Panc1 (cell line): ENCODE data around the gene DNAH7. TPM values are rescaled to one million over a fixed set of nuclear protein-coding genes. Genes with fewer than 3 reads are reported as not detected.

Source experiments
- ATAC-seq: fragments of 200-7000 bp; cut with Tn5 transposase; 2 replicates; pipeline ENCODE4 v1.9.1; 2020; ENCODE audit warnings: mild to moderate bottlenecking, moderate library complexity
- BruUV-seq: library from RNA; stranded (reverse); fragments of 400-500 nt; replicated peaks from 2 replicates; lab custom pipeline; 2021; lab: Mats Ljungman, UMichigan
- CTCF ChIA-PET: fragments of 300-600 bp; sonication (Branson Sonifier 250); formaldehyde crosslinking; loops from one replicate; lab custom pipeline; 2022; ENCODE audit warnings: antibody characterized with exemption; lab: Charles Lee
- POLR2A ChIA-PET: fragments of 300-600 bp; sonication (Branson Sonifier 250); formaldehyde crosslinking; loops from one replicate; lab custom pipeline; 2022; ENCODE audit warnings: antibody characterized with exemption; lab: Charles Lee
- DNase-seq: peaks from one replicate; pipeline ENCODE4 v3.0.0-alpha.2; 2010; ENCODE audit warnings: low read depth, low spot score
- H3K27ac ChIP-seq: 2 replicates; pipeline ENCODE4 v1.5.1; 2011; ENCODE audit warnings: mild to moderate bottlenecking, low read length, inconsistent platforms
- H3K27me3 ChIP-seq: fragments of 200-500 bp; sonication (Bioruptor generic); 2 replicates; pipeline ENCODE4 v1.6.0; 2014; ENCODE audit warnings: low read length, inconsistent platforms; ENCODE audit not compliant: control insufficient read depth, insufficient read depth
- H3K36me3 ChIP-seq: fragments of 200-500 bp; sonication (Bioruptor generic); 2 replicates; pipeline ENCODE4 v1.5.1; 2014; ENCODE audit warnings: inconsistent platforms, mild to moderate bottlenecking, low read length, moderate library complexity; ENCODE audit not compliant: control insufficient read depth, insufficient read depth
- H3K4me1 ChIP-seq: 2 replicates; pipeline ENCODE4 v1.5.1; 2011; ENCODE audit warnings: inconsistent platforms, mild to moderate bottlenecking, low read length, moderate library complexity; ENCODE audit not compliant: control insufficient read depth, insufficient read depth
- H3K4me3 ChIP-seq, 2 experiments: 2 replicates each; pipeline ENCODE4 v1.5.1; 2011 to 2012; ENCODE audit warnings: low read depth in 2 of 2, low read length in 2 of 2, mild to moderate bottlenecking in 2 of 2, inconsistent platforms in 1 of 2, moderate library complexity in 1 of 2
- H3K9me3 ChIP-seq: fragments of 200-500 bp; sonication (Bioruptor generic); 2 replicates; pipeline ENCODE4 v1.5.1; 2014; ENCODE audit warnings: low read depth, mild to moderate bottlenecking, inconsistent platforms, low read length, moderate library complexity; ENCODE audit not compliant: control insufficient read depth, insufficient read depth
- CTCF ChIP-seq: fragments of 450-650 bp; IDR thresholded peaks from 2 replicates; pipeline ENCODE4 v1.5.1; 2017; ENCODE audit warnings: mild to moderate bottlenecking
- POLR2AphosphoS5 ChIP-seq: IDR thresholded peaks from 2 replicates; pipeline ENCODE4 v1.6.1; 2012; ENCODE audit warnings: mild to moderate bottlenecking, low read depth, low read length, moderate library complexity
- REST ChIP-seq, 2 experiments: IDR thresholded peaks; 2 replicates each; pipeline ENCODE4 v1.6.1; 2011 to 2012; ENCODE audit warnings: low read depth in 2 of 2, control low read depth in 1 of 2, low read length in 1 of 2, mild to moderate bottlenecking in 1 of 2, moderate library complexity in 1 of 2; ENCODE audit not compliant: insufficient read depth in 1 of 2
- SIN3A ChIP-seq: IDR thresholded peaks from 2 replicates; pipeline ENCODE4 v1.6.1; 2012; ENCODE audit warnings: low read depth, mild to moderate bottlenecking, low read length, moderate library complexity, borderline replicate concordance; ENCODE audit not compliant: insufficient read depth
- TCF7L2 ChIP-seq: IDR thresholded peaks from 2 replicates; pipeline ENCODE4 v1.6.1; 2011; ENCODE audit warnings: mild to moderate bottlenecking, low read depth, low read length, inconsistent platforms
- in situ Hi-C: cut with HindIII; loops from 2 replicates; pipeline ENCODE4 v1.10.0; 2016; ENCODE audit warnings: low sequenced_read_pairs, low pct_unique_long_range_greater_than_20kb
- intact Hi-C: fragments of 100-400 bp; cut with micrococcal nuclease; formaldehyde crosslinking; loops from one replicate; pipeline ENCODE4 v1.10.0; 2022; ENCODE audit not compliant: unreplicated experiment
- total RNA-seq: library from RNA; stranded (reverse); gene quantifications from one replicate; pipeline ENCODE4 v1.2.1, GENCODE V29; 2021; ENCODE audit not compliant: unreplicated experiment

DNAH7 gene
- total RNA-seq, 1 experiment from 2014 or later, result 0.98 TPM

GRCh38 chr2:195709901-195710806 is 358.5 kb downstream of the DNAH7 start:
- no peak for DNase-seq
- CTCF ChIA-PET, result no interaction called here

More at GRCh38 chr2:195709901-195710806, 358.5 kb downstream of the DNAH7 start:
- TF ChIP-seq TCF7L2 (no peak), POLR2AphosphoS5 (no peak), REST (IDR thresholded peaks at IDR 0.05; ENCODE audit: insufficient read depth in 1 of 2, low read depth in 2 of 2, low read length in 1 of 2) (no peak), SIN3A (no peak), CTCF (no peak)
- intact Hi-C loops (no loop called here), in situ Hi-C loops (no loop called here)
- no peak overlapping the region for H3K27ac ChIP-seq
- ATAC-seq, result no peak
- no peaks in the 10 kb centered on the region for H3K27me3 ChIP-seq
- no peaks in the 10 kb centered on the region for H3K4me1 ChIP-seq
- H3K36me3 ChIP-seq, result no peaks in the 10 kb centered on the region; the same call in 1 of the 2 replicates
- no peak overlapping the region for H3K4me3 ChIP-seq
- no TSS peak for BruUV-seq
- no peaks in the 10 kb centered on the region for H3K9me3 ChIP-seq
- POLR2A ChIA-PET, result no interaction called here
